Activated naive CD8-positive, alpha-beta T cell treated with anti-CD3 and anti-CD28 coated beads, Interleukin-2, amount 50 U/mL, for 16 hours (primary cell): ENCODE results near the gene SLC24A3.

Experiments
- DNase-seq: peaks from one replicate; pipeline ENCODE4 v3.0.0-alpha.2; 2020; ENCODE audit warnings: low read depth, low spot score

SLC24A3 gene

DNA sequence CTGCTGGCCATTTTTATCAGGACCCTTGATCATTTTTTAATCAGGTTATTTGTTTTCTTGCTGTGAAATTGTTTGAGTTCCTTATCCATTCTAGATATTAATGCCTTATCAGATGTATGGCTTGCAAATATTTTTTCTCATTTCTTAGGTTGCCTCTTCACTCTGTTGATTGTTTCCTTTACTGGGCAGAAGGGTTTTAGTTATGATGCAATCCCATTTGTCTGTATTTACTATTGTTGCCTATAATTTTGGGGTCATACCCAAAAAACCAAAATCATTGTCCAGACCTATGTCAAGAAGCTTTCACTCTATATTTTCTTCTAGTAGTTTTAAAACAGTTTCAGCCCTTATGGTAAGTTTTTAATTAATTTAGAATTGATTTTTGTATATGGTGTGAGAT is 172.5 kb downstream of the SLC24A3 start:
- DNase-seq, result no peak

DNA sequence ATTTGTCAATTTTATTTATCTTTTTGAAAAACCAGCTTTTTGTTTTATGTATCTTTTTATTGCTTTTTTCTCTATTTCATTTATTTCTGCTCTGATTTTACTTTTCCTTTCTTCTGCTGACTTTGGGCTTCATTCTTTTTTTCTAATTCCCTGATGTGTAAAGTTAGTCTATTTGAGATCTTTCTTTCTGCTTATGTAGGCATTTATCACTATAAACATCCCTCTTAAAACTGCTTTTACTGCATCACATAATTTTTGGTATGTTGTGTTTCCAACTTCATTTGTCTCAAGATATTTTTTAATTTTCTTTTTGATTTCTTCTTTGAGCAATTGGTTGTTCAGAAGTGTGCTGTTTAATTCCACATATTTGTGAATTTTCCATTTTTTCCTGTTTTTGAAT is 174.8 kb downstream of the SLC24A3 start:
- no peak for DNase-seq

DNA sequence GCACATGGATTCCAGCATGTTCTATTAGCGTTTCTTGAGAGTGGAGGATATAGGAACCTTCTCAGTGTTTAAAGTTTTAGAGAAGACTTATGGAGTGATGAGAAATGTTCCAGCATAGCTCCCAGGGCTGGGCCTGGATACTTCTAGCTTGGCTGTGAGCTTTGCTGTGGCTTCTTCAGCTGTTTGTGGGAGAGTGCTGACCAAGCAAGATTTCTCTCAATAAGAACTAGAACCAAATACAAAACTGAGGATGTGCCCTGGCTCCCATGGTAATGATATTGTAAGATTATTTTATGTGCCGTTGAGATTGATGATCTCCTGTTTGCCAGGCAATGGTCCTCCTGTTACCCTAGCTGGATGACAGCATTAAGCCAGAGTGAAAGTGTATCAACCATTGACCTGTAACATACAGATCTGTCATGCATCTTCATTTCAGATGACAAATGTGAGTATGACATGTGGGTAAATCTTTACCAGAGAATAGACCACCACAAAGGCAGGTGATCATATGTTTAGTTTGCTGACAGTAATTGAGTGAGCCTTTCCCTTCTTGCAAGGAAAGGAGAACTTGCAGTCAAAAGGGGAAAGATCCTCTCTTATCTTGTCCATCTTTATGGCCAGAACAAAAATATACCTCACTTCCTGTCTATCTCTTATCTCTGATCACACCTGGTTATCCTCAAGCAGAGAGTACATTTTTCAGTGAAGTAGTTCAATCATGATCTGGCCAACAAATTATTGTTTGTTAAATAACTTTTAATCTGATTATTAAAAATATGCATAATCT is 180.1 kb downstream of the SLC24A3 start:
- no peak for DNase-seq

DNA sequence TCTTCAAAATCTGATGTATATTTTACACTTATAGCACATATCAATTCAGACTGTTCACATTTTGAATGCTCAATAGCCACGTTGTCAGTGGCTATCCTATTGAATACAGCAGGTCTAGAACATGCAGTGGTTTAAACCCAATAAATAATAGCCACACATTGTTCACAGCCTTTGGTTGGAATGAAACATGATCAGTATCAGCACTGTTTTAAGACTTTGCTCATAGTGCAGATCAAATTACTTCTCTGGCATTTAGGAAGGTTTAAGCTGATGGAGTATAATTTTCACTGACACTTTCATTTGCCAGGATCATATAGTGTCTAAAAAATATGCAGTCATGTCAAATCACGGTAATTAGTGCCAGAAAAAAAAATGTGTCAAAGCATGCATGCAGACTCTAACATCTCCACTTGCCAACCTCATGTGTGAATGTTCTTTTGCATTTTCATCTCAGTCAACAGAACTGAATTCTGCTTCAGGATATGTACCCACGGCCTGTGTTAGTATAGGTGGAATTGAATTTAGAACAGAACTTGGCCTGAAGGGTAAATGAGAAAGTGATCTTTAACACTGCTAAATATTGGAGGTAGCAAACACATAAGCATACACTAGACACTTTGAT is 184.1 kb downstream of the SLC24A3 start:
- no peak for DNase-seq

- no peak for DNase-seq
Measured at GRCh38 chr20:19397226-19397625, 184.8 kb downstream of the SLC24A3 start.

GRCh38 chr20:19397666-19398065 is 185.2 kb downstream of the SLC24A3 start:
- DNase-seq, result no peak

- no peak for DNase-seq
Measured at GRCh38 chr20:19401096-19401495, 188.7 kb downstream of the SLC24A3 start.

- DNase-seq, result no peak
Measured at GRCh38 chr20:19403549-19403948, 191.1 kb downstream of the SLC24A3 start.

DNA sequence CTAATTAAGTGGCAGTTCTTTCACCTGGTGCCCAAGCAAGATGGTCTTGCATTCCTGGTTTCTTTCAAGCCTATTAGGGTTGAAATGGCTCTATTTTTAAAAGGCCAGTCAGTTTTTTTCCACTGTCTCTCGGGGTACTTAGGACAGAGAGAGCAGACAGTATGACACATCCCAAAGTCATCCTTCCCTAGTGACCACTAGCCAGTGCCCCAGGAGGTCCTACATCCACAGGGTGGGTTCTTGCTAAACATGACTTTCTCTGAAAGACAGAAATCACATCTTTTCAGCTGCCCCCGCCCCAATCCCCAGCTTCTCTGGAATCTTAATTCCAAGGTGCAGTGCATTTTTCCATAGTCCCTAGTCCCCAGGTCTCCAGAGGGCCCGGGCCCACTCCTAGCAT is 192.4 kb downstream of the SLC24A3 start:
- no peak for DNase-seq

- no peak for DNase-seq
Measured at GRCh38 chr20:19405958-19406357, 193.5 kb downstream of the SLC24A3 start.

- DNase-seq, result no peak
Measured at GRCh38 chr20:19406381-19406780, 193.9 kb downstream of the SLC24A3 start.

DNA sequence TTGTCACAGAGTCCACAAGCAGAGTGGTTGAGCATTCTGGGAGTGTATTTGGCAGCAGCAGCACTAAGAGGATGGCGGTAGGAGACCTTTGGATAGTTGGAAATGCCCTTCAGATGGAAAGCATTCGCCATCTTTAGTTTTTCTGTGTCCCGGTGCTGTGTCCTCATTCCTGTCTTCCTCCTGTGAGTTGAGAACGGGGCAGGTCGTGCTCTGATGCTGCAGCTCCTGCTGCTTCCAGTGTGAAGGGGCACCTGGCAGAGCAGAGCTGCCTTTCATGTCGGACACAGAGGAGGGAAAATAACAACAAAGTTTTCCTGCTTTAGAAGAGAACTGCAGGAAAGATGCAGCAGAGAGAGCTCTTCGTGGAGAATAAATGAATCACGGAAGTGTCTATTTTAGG is 194.8 kb downstream of the SLC24A3 start:
- no peak for DNase-seq

DNA sequence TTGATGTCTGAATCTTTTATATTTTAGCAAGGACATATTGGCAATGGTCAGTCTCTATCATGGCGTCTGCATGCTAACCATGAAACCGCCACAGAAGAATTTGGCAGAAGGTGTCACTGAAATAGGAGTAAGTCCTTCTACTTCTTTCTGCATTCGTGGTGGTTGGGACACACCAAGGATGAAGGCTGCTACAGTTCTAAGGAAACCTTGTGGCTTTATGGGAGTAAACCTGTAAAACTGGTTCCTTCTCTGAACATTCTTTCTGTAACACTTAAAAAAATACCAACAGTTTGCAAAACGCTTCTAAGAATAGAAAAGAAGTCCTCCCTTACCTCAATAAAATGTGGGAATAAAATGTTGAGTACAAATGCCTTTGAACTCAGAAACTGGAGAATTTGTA is 195.3 kb downstream of the SLC24A3 start:
- DNase-seq, result no peak

- DNase-seq, result no peak
Measured at GRCh38 chr20:19408971-19409370, 196.5 kb downstream of the SLC24A3 start.

- DNase-seq, result no peak
Measured at GRCh38 chr20:19411811-19412210, 199.4 kb downstream of the SLC24A3 start.

DNA sequence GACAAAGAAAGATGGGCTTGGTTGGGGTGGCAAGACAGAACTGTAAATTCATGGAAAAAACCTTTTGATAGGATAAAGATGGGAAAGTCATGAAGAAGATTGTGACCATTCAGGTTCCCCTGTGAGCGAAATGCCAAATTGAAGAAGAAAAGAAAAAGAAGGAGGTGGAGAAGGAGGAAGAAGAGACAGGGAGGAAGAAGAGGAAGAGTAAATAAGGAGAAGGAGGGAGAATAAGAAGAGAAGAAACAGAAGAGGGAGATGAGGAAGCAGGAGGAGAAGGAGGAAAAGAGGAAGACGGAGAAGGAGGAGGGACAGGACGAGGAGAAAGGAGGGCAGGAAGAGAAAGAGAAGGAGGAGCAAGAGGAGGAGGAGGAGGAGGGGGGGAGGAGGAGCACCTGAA is 199.8 kb downstream of the SLC24A3 start:
- DNase-seq, result no peak

- DNase-seq, result no peak
Measured at GRCh38 chr20:19414600-19414999, 202.2 kb downstream of the SLC24A3 start.

- DNase-seq, result no peak
Measured at GRCh38 chr20:19415786-19416185, 203.3 kb downstream of the SLC24A3 start.

DNA sequence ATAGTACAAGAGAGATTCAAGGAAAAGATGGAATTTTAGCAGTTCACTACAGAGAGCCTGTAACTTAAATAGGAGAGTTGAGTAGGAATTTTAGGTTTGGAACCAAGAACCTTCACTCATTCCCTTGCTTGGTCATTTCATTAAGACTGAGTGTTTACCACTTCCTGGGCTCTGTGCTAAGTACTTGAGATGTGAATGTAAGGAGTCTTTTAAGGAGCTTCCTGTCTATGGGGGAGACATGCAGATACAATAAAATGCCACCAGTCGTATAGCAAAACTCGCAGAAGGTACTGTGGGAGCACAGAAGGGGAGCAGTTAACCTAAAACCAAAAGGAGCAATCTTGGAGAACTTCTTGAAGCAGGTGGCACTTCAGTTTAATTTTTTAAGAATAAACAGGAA is 204.2 kb downstream of the SLC24A3 start:
- DNase-seq, result no peak

- DNase-seq, result no peak
Measured at GRCh38 chr20:19419396-19419795, 207.0 kb downstream of the SLC24A3 start.

DNA sequence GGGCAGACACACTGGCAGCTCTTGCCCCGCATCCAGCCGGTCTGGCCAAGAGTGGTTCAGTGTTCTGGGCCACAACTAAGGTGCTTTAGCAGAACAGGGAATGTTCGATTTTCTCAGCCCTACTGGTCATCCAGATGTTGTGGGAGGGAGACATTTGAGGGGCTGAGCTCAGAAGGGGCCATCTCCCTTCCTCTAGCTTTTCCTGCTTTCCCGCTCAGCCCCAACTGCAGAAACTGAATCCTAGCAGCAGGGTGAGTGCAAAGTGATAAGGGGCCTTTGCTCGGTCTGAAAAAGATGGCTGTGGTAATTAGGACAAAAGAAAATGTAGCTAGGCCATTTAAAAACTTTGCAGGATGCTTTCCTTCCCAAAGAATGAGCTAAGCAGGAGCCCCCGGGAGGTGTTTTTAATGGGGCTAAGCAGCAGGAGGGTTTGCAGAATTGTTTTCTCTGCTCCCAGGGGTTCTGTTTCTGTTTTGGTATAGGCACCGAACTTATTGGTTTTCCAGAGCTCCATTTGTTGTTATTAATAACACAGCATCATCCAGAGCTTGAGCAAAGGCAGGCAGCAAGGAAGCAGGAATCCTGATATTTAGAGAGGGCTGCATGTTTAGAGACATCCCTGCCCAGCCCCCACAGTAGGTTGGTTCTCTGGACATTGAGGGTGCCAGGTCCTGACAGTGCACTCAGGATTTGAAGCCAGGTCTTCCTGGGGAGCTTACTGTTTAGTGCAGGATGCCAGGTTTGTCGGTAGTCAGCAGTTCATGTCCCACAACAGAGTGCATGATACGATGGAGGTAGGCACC is 210.9 kb downstream of the SLC24A3 start:
- no peak for DNase-seq

GRCh38 chr20:19423900-19424620 is 211.6 kb downstream of the SLC24A3 start:
- no peak for DNase-seq
